ENCODE data around the gene RXRG. TPM values are rescaled to one million over a fixed set of nuclear protein-coding genes. Genes with fewer than 3 reads are reported as not detected.

Gene RXRG
- total RNA-seq, 1 experiment from 2014 or later = not detected

DNA sequence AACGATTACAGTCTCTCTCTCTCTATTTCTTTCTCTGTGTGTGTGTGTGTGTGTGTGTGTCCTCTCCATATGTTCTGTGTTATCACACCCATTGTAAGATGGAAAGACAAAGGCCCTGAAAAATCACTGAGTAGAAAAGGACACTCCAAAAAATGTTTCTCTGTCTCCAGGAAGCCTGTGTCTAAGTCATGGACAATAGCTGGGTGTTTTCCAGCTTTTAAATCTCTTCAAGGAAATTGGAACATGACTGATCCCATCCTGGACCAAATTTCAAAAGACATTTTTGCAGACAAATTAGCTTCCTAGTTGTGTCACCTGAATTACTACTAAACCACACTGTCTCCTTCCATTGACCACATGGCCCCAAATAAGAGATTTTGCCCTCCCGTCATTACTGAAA, 57.4 kb downstream of the RXRG start:
- H3K9ac ChIP-seq (ENCODE audit: low read length) = no peak overlapping the region
- no peaks in the 10 kb centered on the region for H3K9me3 ChIP-seq (ENCODE audit: low read length)
- H3K4me1 ChIP-seq (ENCODE audit: low read length) = no peaks in the 10 kb centered on the region
- H3K9me2 ChIP-seq (replicated peaks; ENCODE audit: insufficient read depth, low read length) = no peaks in the 10 kb centered on the region
- no peak overlapping the region for H2AFZ ChIP-seq (ENCODE audit: low read length)
- H3K27ac ChIP-seq (ENCODE audit: low read length) = no peak overlapping the region
- H3K79me2 ChIP-seq (ENCODE audit: low read length) = no peaks in the 10 kb centered on the region
- H4K20me1 ChIP-seq (ENCODE audit: insufficient read depth, low read depth, low read length) = no peaks in the 10 kb centered on the region; the same call in 1 of the 2 replicates
- H3K4me3 ChIP-seq (ENCODE audit: low read length) = no peak overlapping the region
- no peak for DNase-seq
- no peaks in the 10 kb centered on the region for H3K27me3 ChIP-seq (ENCODE audit: low read length)
- no peaks in the 10 kb centered on the region for H3K36me3 ChIP-seq (ENCODE audit: insufficient read depth, low read length)
- no peak overlapping the region for H3K4me2 ChIP-seq (ENCODE audit: low read depth, low read length, poor library complexity, severe bottlenecking)

DNA sequence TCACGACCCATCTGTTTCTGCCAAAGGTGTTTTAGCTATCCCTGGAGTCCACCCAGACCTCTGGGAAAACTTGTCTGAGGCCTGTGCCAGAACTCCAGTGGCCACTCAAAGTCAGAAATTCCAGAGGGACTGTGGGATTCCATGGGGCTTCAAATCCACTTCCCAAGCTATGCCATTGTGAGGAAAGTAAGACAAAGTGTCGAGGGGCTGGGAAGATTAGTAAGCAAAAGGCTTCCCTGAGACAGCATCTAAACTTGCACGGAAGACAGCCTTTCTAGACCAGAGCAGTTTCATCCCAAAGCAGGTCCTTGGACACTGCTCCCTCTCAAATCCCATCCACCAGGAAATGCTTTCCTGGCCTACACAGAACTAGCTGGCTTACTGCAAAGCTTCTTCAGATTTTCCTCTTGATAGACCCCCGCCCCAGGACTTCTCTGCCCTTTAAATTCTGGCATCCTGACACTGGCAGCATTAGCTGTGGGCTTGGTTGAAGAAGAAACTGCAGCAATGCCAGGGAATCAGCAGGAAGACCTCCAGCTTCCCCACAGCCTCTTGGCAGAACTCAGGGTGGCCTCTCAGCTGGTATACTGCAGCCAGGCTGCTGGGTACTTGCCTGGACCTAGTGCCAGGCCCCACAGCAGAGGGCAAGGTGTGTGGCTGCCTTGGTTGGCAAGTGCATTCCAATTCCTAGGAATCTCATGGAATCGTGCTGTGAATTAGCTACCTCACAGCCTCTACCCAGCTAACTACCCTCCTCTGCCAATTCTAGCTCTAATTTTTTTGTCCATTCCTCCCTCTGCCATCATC, 61.1 kb downstream of the RXRG start:
- Histone ChIP-seq H3K36me3 (ENCODE audit: insufficient read depth, low read length) (no peaks in the 10 kb centered on the region), H3K4me1 (ENCODE audit: low read length) (no peaks in the 10 kb centered on the region), H3K27ac (ENCODE audit: low read length) (no peak overlapping the region), H3K9ac (ENCODE audit: low read length) (no peak overlapping the region), H3K9me2 (replicated peaks; ENCODE audit: insufficient read depth, low read length) (no peaks in the 10 kb centered on the region), H3K27me3 (ENCODE audit: low read length) (no peaks in the 10 kb centered on the region), H3K4me2 (ENCODE audit: low read depth, low read length, poor library complexity, severe bottlenecking) (no peak overlapping the region), H3K4me3 (ENCODE audit: low read length) (no peak overlapping the region), H3K79me2 (ENCODE audit: low read length) (no peaks in the 10 kb centered on the region), H3K9me3 (ENCODE audit: low read length) (no peaks in the 10 kb centered on the region), H4K20me1 (ENCODE audit: insufficient read depth, low read depth, low read length) (no peaks in the 10 kb centered on the region), H2AFZ (ENCODE audit: low read length) (no peak overlapping the region)
- DNase-seq = no peak

DNA sequence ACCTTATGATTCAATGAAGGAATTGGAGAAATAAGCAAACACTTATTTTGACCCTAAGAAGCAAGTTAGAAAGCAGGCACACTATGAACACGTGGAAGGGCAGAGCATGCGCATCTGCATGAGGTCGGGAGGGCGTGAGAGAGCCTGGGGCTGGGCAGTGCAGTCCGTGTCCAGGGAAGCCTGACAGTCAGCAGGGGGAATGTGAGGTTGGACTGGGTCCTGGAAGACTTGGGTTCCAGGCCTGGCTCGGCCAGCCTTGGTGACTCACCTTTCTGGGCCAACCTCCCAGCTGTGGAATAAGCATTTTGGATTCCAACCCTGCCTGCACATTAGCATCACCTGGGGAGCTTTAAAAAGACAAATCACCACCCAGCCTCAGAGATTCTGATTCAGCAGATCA, 61.9 kb downstream of the RXRG start:
- no peak overlapping the region for H3K4me2 ChIP-seq (ENCODE audit: low read depth, low read length, poor library complexity, severe bottlenecking)
- no peaks in the 10 kb centered on the region for H4K20me1 ChIP-seq (ENCODE audit: insufficient read depth, low read depth, low read length)
- no peak overlapping the region for H3K9ac ChIP-seq (ENCODE audit: low read length)
- H3K4me3 ChIP-seq (ENCODE audit: low read length) = no peak overlapping the region
- no peaks in the 10 kb centered on the region for H3K79me2 ChIP-seq (ENCODE audit: low read length)
- no peaks in the 10 kb centered on the region for H3K9me3 ChIP-seq (ENCODE audit: low read length)
- H3K27ac ChIP-seq (ENCODE audit: low read length) = no peak overlapping the region
- H3K9me2 ChIP-seq (replicated peaks; ENCODE audit: insufficient read depth, low read length) = no peaks in the 10 kb centered on the region
- H2AFZ ChIP-seq (ENCODE audit: low read length) = no peak overlapping the region
- no peaks in the 10 kb centered on the region for H3K36me3 ChIP-seq (ENCODE audit: insufficient read depth, low read length)
- H3K4me1 ChIP-seq (ENCODE audit: low read length) = no peaks in the 10 kb centered on the region
- H3K27me3 ChIP-seq (ENCODE audit: low read length) = no peaks in the 10 kb centered on the region
- DNase-seq = no peak

DNA sequence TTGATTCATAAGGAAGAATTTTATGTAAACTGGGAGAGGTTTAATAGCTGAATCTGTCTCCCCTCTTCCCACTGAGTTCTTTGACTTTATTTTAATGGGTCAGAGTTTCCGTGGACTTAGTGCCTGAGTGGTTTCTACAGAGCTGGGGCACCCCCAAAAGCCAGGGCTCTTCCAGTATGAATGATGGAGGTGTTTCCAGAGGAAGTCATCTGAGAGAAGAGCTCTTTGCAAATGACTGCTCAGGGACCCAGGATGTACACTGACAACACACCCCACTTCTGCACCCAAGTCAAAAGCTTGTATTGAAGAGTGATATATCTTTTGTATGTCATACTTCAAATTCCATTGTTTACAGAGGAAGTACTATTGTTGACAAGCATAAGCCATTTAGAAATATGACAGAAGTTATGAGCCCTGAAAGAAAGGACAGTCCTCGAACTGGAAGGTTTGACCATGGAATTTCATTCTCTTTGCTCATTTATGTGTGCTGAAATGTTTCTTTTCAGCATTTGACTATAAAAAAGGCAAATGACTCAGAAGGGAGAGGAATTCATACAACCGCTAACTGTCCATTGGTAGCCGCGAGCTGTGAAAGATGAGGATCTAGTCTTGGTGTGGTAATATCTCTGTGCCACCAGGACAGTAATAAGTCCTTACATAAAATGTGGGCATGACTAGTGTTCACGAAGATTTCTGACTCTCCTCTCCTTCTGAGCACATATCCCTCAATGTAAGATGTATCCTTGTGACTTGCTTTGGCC, 63.0 kb downstream of the RXRG start:
- H3K4me1 ChIP-seq (ENCODE audit: low read length) = no peaks in the 10 kb centered on the region
- DNase-seq = no peak
- no peak overlapping the region for H3K9ac ChIP-seq (ENCODE audit: low read length)
- no peak overlapping the region for H3K4me2 ChIP-seq (ENCODE audit: low read depth, low read length, poor library complexity, severe bottlenecking)
- H3K9me2 ChIP-seq (replicated peaks; ENCODE audit: insufficient read depth, low read length) = no peaks in the 10 kb centered on the region
- H3K36me3 ChIP-seq (ENCODE audit: insufficient read depth, low read length) = no peaks in the 10 kb centered on the region
- no peaks in the 10 kb centered on the region for H3K79me2 ChIP-seq (ENCODE audit: low read length)
- H3K9me3 ChIP-seq (ENCODE audit: low read length) = no peaks in the 10 kb centered on the region
- no peaks in the 10 kb centered on the region for H4K20me1 ChIP-seq (ENCODE audit: insufficient read depth, low read depth, low read length)
- H3K27me3 ChIP-seq (ENCODE audit: low read length) = no peaks in the 10 kb centered on the region
- H2AFZ ChIP-seq (ENCODE audit: low read length) = no peak overlapping the region
- no peak overlapping the region for H3K4me3 ChIP-seq (ENCODE audit: low read length)
- H3K27ac ChIP-seq (ENCODE audit: low read length) = no peak overlapping the region

DNA sequence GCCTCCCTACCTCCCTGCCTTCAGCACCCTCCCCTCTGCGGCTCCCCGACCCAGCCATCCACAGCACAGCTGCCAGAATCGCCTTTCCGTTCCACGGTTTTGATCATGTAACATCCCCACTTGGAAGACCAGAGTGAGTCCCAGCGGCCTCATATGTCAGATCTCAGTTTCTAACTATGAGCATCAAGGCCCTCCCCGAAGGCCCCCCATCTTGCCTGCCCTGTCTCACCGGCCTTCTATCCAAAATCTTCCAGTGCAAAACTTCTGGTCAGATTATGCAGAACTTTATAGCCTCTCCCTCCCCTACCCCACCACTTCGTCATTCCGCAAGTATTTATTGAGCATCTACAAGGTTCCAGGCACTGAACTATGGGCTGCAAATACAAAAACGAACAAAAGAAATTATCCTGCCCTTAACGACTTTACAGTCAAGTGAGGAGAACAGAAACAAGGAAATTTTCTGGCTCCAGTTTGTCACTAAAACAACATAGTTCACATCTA, 68.1 kb downstream of the RXRG start:
- Histone ChIP-seq H2AFZ (ENCODE audit: low read length) (no peak overlapping the region), H3K9me2 (replicated peaks; ENCODE audit: insufficient read depth, low read length) (no peaks in the 10 kb centered on the region), H3K4me3 (ENCODE audit: low read length) (no peak overlapping the region), H4K20me1 (ENCODE audit: insufficient read depth, low read depth, low read length) (no peaks in the 10 kb centered on the region), H3K4me2 (ENCODE audit: low read depth, low read length, poor library complexity, severe bottlenecking) (no peak overlapping the region), H3K9ac (ENCODE audit: low read length) (no peak overlapping the region), H3K79me2 (ENCODE audit: low read length) (no peaks in the 10 kb centered on the region), H3K27me3 (ENCODE audit: low read length) (no peaks in the 10 kb centered on the region), H3K4me1 (ENCODE audit: low read length) (no peaks in the 10 kb centered on the region), H3K36me3 (ENCODE audit: insufficient read depth, low read length) (no peaks in the 10 kb centered on the region), H3K9me3 (ENCODE audit: low read length) (no peaks in the 10 kb centered on the region), H3K27ac (ENCODE audit: low read length) (no peak overlapping the region)
- DNase-seq = no peak

DNA sequence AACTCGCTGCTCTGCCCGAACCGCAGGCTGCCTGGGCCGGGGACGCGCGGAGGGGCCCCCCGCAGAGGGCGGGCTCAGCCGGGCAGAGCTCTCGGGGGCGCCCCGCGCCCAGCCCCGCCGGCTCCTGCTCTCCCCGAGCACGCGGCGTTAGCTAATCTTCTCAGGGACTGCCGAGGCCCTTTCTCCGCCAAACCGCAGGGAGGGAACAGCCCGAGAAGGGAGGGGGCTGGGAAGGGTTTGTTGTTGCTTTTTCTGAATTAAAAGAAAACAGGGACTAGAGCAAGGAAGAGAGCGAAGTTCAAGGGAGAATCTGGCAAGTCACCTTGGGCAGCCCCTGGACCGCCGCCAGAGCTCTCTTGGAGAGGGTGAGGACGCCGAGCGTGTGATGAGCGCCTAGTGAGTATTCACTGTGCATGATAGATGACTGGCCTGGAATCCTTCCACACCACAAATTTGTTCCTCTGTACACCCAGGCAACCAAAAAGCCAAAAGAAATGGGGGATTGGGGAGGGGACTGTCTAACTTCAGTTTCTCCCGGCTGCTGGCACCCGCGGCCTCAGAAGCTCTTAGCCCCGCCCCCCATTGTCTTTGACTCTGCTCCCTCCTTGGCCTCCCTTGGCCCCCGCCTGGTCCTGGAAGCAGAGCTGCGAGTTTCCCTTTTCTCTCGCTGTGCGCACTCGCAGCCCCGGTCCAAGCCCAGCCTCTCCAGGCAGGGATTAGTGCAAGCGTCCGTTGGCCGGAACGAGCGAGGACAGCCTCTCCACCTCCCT, 68.7 kb downstream of the RXRG start:
- DNase-seq = no peak
- H3K4me2 ChIP-seq (ENCODE audit: low read depth, low read length, poor library complexity, severe bottlenecking) = no peak overlapping the region
- no peaks in the 10 kb centered on the region for H3K9me3 ChIP-seq (ENCODE audit: low read length)
- H3K27me3 ChIP-seq (ENCODE audit: low read length) = no peaks in the 10 kb centered on the region
- H3K79me2 ChIP-seq (ENCODE audit: low read length) = no peaks in the 10 kb centered on the region
- no peak overlapping the region for H3K9ac ChIP-seq (ENCODE audit: low read length)
- no peak overlapping the region for H2AFZ ChIP-seq (ENCODE audit: low read length)
- H3K36me3 ChIP-seq (ENCODE audit: insufficient read depth, low read length) = no peaks in the 10 kb centered on the region
- H3K4me3 ChIP-seq (ENCODE audit: low read length) = no peak overlapping the region
- H4K20me1 ChIP-seq (ENCODE audit: insufficient read depth, low read depth, low read length) = no peaks in the 10 kb centered on the region
- H3K9me2 ChIP-seq (replicated peaks; ENCODE audit: insufficient read depth, low read length) = no peaks in the 10 kb centered on the region
- no peak overlapping the region for H3K27ac ChIP-seq (ENCODE audit: low read length)
- H3K4me1 ChIP-seq (ENCODE audit: low read length) = no peaks in the 10 kb centered on the region

DNA sequence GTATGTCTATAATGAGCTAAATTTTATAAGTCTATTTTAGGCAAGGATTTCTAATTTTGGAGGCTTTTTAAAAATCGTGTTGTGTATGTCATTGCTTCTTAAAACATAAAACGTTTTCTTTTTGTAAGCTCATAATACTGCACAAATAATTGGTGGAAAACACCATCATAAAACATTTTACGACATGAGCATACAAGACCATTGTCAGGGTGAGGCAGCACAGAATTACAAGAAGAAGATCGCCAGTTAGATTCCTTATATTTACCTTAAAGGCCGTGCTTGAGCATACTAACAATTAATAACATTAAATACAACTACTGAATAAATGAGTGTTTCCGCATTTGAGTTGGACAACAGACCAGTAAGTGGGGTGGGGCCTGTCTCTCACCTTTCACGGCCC, 69.3 kb downstream of the RXRG start:
- Histone ChIP-seq H3K9me2 (replicated peaks; ENCODE audit: insufficient read depth, low read length) (no peaks in the 10 kb centered on the region), H3K36me3 (ENCODE audit: insufficient read depth, low read length) (no peaks in the 10 kb centered on the region), H3K79me2 (ENCODE audit: low read length) (no peaks in the 10 kb centered on the region), H3K27ac (ENCODE audit: low read length) (no peak overlapping the region), H4K20me1 (ENCODE audit: insufficient read depth, low read depth, low read length) (no peaks in the 10 kb centered on the region), H3K27me3 (ENCODE audit: low read length) (no peaks in the 10 kb centered on the region), H3K9me3 (ENCODE audit: low read length) (no peaks in the 10 kb centered on the region), H3K4me3 (ENCODE audit: low read length) (no peak overlapping the region), H2AFZ (ENCODE audit: low read length) (no peak overlapping the region), H3K4me1 (ENCODE audit: low read length) (no peaks in the 10 kb centered on the region), H3K4me2 (ENCODE audit: low read depth, low read length, poor library complexity, severe bottlenecking) (no peak overlapping the region), H3K9ac (ENCODE audit: low read length) (no peak overlapping the region)
- no peak for DNase-seq
